AG04449 (cell line): ENCODE measurements around the gene ACTL7B.

ENCODE experiments used
- CTCF ChIA-PET: fragments of 350-600 bp; formaldehyde crosslinking; extraction: SDS; loops from one replicate; lab custom pipeline; 2021; ENCODE audit warnings: antibody characterized with exemption; lab: Yijun Ruan, JAX
- POLR2A ChIA-PET: fragments of 400-600, 350-600 bp; formaldehyde crosslinking; extraction: SDS; loops from one replicate; lab custom pipeline; 2020; ENCODE audit warnings: antibody characterized with exemption, inconsistent platforms; lab: Yijun Ruan, JAX
- DNase-seq: peaks from one replicate; pipeline ENCODE4 v3.0.0-alpha.2; 2010; ENCODE audit warnings: low read depth, low spot score
- H3K4me3 ChIP-seq: 2 replicates; pipeline ENCODE4 v1.5.1; 2011; ENCODE audit warnings: low read depth, mild to moderate bottlenecking, control low read depth, low read length
- CTCF ChIP-seq: IDR thresholded peaks from one replicate; pipeline ENCODE4 v1.5.1; 2011; ENCODE audit warnings: mild to moderate bottlenecking, moderate library complexity, low read length, control low read depth, inconsistent platforms; ENCODE audit not compliant: insufficient read depth; ENCODE audit errors: missing control alignments

ACTL7B gene

DNA sequence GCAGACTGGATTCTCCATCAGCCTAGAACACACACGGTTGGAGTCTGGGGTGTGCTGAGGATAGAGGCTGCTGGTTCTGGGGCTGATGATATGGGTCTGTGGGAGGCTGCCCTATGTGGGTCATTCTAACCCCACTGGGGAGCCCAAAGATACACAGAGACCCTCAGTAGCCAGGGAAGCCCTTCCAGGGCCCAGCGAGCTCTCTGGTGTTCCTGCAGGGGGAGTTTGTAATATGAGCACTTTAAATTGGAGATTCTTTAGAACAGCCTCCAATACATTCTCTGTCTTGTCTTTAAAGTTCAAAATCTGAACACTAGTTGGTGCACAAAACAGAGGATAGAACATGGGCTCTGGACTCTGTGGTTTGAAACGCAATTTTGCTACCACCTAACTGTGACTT, 8.7 kb upstream of the ACTL7B start:
- TF ChIP-seq CTCF, result no peak
- no peak for DNase-seq
- ChIA-PET CTCF (no interaction called here), POLR2A (no interaction called here)
- no peak overlapping the region for H3K4me3 ChIP-seq

DNA sequence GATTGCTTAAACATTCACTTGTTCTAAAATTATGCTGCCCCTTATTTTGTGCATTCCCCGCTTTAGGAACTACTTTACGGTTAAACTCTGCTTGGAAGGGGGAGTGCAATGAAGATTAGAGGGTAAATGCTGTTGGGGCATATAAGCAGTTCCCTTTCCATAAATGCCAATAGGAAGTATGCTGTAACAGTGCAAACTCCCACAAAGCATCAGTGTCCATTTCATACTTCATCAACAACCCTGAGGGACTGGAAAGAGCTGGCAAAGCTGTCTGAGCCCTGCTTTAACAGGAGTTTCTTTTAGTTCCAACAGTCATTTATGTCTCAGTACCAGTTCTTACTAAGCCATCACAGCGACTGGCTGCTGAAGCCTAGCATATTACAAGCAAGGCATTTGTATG, 8.1 kb upstream of the ACTL7B start:
- TF ChIP-seq CTCF, result no peak
- no peak overlapping the region for H3K4me3 ChIP-seq
- DNase-seq, result no peak
- CTCF ChIA-PET, result no interaction called here
- POLR2A ChIA-PET, result no interaction called here

DNA sequence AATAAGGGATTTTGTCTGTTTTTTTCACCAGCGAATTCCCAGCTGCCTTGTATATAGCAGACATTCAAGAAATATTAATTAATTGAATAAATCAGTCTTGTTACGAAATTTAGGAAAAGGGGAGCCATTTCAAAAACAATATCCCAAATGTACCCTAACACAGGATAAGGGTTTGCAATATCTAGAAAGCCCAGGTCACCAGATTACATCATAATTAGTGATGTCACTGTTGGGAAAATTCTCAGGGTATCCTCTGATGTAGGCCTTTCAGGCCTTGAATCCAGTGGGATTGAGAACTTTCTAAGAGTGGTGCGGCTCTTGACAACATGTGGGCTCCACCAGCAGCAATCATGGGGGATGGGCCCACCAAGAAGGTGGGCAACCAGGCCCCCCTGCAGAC, 6.2 kb upstream of the ACTL7B start, which contains the start of gene ACTL7A:
ACTL7A (plus strand) TSS at position 270 of the 400 bp plus-strand sequence; CDS start at position 327, 57 bp downstream.
- ChIA-PET CTCF (no interaction called here), POLR2A (no interaction called here)
- no peak for TF ChIP-seq CTCF
- DNase-seq, result no peak
- H3K4me3 ChIP-seq, result no peak within 1 kb of the TSS

GRCh38 chr9:108861464-108861863, 5.7 kb upstream of the ACTL7B start:
- POLR2A ChIA-PET, result no interaction called here
- TF ChIP-seq CTCF, result no peak
- no peak for DNase-seq
- H3K4me3 ChIP-seq, result no peak overlapping the region
- CTCF ChIA-PET, result no interaction called here

GRCh38 chr9:108860764-108861163, 5.0 kb upstream of the ACTL7B start:
- no peak overlapping the region for H3K4me3 ChIP-seq
- DNase-seq, result no peak
- POLR2A ChIA-PET, result no interaction called here
- CTCF ChIA-PET, result no interaction called here
- TF ChIP-seq CTCF, result no peak

DNA sequence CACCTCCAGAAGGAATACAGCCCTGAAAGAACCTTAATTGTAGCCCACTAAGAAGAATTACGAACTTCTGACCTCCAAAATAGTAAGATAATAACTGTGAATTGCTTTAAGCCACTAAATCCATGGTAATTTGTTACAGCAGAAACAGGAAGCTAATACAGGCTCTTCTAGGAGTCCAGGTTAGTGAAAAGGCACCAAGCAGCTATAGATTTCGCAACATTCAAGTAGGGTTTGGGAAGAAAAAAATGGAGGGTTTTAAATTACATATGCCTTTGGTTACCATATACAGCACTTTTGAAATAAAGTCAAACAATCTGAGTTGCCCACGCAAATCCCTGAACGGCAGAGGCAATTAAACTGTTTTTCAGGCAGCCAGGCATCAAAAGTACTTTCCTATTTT, 4.6 kb upstream of the ACTL7B start:
- DNase-seq, result no peak
- CTCF ChIA-PET, result no interaction called here
- TF ChIP-seq CTCF, result no peak
- H3K4me3 ChIP-seq, result no peak overlapping the region
- POLR2A ChIA-PET, result no interaction called here
